Caco-2 (cell line): Measurements from ENCODE around the gene MAP7. TPM values are rescaled to one million over a fixed set of nuclear protein-coding genes. Genes with fewer than 3 reads are reported as not detected.

Source experiments
- BruUV-seq: library from RNA; stranded (reverse); fragments of 400-500 nt; replicated peaks from 2 replicates; lab custom pipeline; 2021; lab: Mats Ljungman, UMichigan
- CTCF ChIA-PET: fragments of 300-600 bp; sonication (Branson Sonifier 250); formaldehyde crosslinking; loops from one replicate; lab custom pipeline; 2022; ENCODE audit warnings: antibody characterized with exemption; lab: Charles Lee
- POLR2A ChIA-PET: fragments of 300-600 bp; sonication (Branson Sonifier 250); formaldehyde crosslinking; loops from one replicate; lab custom pipeline; 2022; ENCODE audit warnings: antibody characterized with exemption; lab: Charles Lee
- DNase-seq, 2 experiments: peaks; one replicate each; pipeline versions ENCODE4 v3.0.0 to v3.0.0-alpha.2; 2020 to 2022
- H3K27me3 ChIP-seq: replicated peaks from 2 replicates; pipeline ENCODE4 v1.6.0; 2011; ENCODE audit warnings: low read length; ENCODE audit not compliant: control insufficient read depth, insufficient read depth
- H3K36me3 ChIP-seq: 2 replicates; pipeline ENCODE4 v1.5.1; 2011; ENCODE audit warnings: low read length; ENCODE audit not compliant: control insufficient read depth, insufficient read depth
- H3K4me1 ChIP-seq: fragments of 250-450 bp; sonication (Bioruptor Pico); 2 replicates; pipeline ENCODE4 v1.5.1; 2020; ENCODE audit warnings: mild to moderate bottlenecking
- H3K4me3 ChIP-seq: 2 replicates; pipeline ENCODE4 v1.5.1; 2011; ENCODE audit warnings: low read depth, mild to moderate bottlenecking, control low read depth, low read length
- H3K9me3 ChIP-seq: fragments of 250-450 bp; sonication (Bioruptor Pico); 2 replicates; pipeline ENCODE4 v1.5.1; 2020; ENCODE audit warnings: mild to moderate bottlenecking, moderate library complexity
- H3K27ac Mint-ChIP-seq: one replicate; pipeline ENCODE4 v1.8.0; 2022; ENCODE audit warnings: mixed read lengths; ENCODE audit not compliant: unreplicated experiment
- H3K27me3 Mint-ChIP-seq: one replicate; pipeline ENCODE4 v1.8.0; 2022; ENCODE audit warnings: mixed read lengths; ENCODE audit not compliant: insufficient read depth, unreplicated experiment
- H3K36me3 Mint-ChIP-seq: one replicate; pipeline ENCODE4 v1.8.0; 2022; ENCODE audit warnings: mild to moderate bottlenecking, mixed read lengths; ENCODE audit not compliant: insufficient read depth, unreplicated experiment
- H3K4me1 Mint-ChIP-seq: one replicate; pipeline ENCODE4 v1.8.0; 2022; ENCODE audit warnings: low read depth, mixed read lengths; ENCODE audit not compliant: unreplicated experiment
- H3K4me3 Mint-ChIP-seq: one replicate; pipeline ENCODE4 v1.8.0; 2022; ENCODE audit warnings: mild to moderate bottlenecking, moderate library complexity, mixed read lengths; ENCODE audit not compliant: unreplicated experiment
- H3K9me3 Mint-ChIP-seq: one replicate; pipeline ENCODE4 v1.8.0; 2022; ENCODE audit warnings: mixed read lengths; ENCODE audit not compliant: unreplicated experiment
- CTCF ChIP-seq, 2 experiments: fragments of 200-600 bp in 1 of 2; IDR thresholded peaks; 1 replicate in 1 of 2; 2 replicates in 1 of 2; pipeline versions ENCODE4 v1.5.1 to v1.8.0; 2011 to 2022; ENCODE audit warnings: antibody characterized with exemption in 1 of 2, control low read depth in 1 of 2, inconsistent platforms in 1 of 2, low read depth in 1 of 2, low read length in 1 of 2, mild to moderate bottlenecking in 1 of 2, moderate library complexity in 1 of 2; ENCODE audit not compliant: insufficient read depth in 1 of 2, severe bottlenecking in 1 of 2, unreplicated experiment in 1 of 2
- intact Hi-C: fragments of 100-400 bp; cut with micrococcal nuclease; formaldehyde crosslinking; loops from one replicate; pipeline ENCODE4 v1.10.0; 2022; ENCODE audit not compliant: unreplicated experiment
- total RNA-seq: library from RNA; stranded (reverse); gene quantifications from 2 replicates; pipeline ENCODE4 v1.2.3, GENCODE V29; 2022

Gene MAP7
- total RNA-seq, 1 experiment from 2014 or later = 55.3 TPM

DNA sequence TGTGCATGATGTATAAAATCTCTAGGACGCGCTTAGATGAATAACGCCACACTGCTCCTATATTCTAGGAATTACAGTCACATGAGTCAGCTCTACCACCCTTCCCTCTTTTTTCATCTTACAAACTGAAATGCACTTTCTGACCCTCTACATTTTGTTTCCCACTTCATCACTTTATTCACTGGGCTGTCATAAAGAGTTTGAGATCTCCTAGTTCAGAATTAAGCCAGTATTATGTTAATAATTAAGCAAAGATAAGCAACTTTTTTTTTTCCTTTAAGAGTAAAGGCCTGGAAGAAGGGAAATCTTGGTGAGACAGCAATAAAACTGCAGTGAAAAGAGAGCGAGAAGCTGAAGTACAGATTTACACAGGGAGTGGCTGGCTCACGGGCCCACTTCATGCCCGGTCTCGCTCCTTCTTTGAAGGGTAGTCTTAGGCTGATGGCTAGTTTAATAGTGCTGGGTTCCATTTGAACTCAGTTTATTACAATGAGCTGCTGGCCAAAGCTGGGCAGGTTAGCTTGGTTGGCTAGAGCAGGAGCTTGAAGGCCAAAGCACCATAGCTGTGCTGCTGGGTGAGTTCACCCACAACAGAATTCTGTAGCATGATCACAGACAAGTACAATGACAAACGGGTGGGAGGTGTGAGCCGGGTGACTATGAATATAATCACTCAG is 110.6 kb downstream of the MAP7 start:
- no peaks in the 10 kb centered on the region for H3K27me3 Mint-ChIP-seq
- ChIA-PET POLR2A (interaction anchor here (0.7 kb wide), 1 partner anchor 293 kb away, joined by 3 read pairs; no protein-coding TSS in a partner anchor), CTCF (no interaction called here)
- no peaks in the 10 kb centered on the region for H3K36me3 ChIP-seq
- BruUV-seq = no TSS peak
- TF ChIP-seq CTCF (IDR thresholded peaks at IDR 0.05; ENCODE audit: insufficient read depth in 1 of 2, low read depth in 1 of 2, low read length in 1 of 2, severe bottlenecking in 1 of 2, unreplicated experiment in 1 of 2) = no peak
- H3K27ac Mint-ChIP-seq = peak overlapping the region; percentile 88
- H3K36me3 Mint-ChIP-seq = no peaks in the 10 kb centered on the region
- peaks cover 29% of the 10 kb centered on the region for H3K4me1 Mint-ChIP-seq
- no peaks in the 10 kb centered on the region for H3K9me3 ChIP-seq
- H3K9me3 Mint-ChIP-seq = no peaks in the 10 kb centered on the region
- DNase-seq = peak; percentile 33 to 47
- H3K4me3 ChIP-seq = no peak overlapping the region
- H3K4me3 Mint-ChIP-seq = peak overlapping the region; percentile 66
- intact Hi-C loops = loop anchor here (10.0 kb wide), 1 partner anchor 105 kb away; no protein-coding TSS in a partner anchor
- H3K27me3 ChIP-seq = no peaks in the 10 kb centered on the region
- peaks cover 54% of the 10 kb centered on the region for H3K4me1 ChIP-seq

DNA sequence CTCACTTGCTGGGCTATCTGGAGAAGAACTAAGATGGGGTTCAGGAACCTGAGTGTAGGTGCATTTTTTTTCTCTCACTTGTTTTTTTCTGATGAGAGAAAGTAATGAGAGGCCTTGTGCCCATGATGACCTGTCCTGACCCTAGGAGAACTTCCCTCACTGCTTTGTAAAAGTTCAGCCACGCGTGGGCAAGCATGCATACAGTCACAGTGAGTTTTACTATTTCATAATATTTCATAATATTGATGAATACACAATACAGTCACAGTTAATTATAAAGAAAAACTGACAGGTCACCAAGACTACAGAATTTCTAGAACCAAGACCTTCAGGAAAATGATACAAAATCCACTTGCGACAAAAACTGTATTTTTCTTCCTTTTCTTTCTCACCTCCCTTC is 111.8 kb downstream of the MAP7 start:
- no peak for DNase-seq
- no peak overlapping the region for H3K4me3 Mint-ChIP-seq
- no peaks in the 10 kb centered on the region for H3K27me3 Mint-ChIP-seq
- H3K9me3 Mint-ChIP-seq = no peaks in the 10 kb centered on the region
- ChIA-PET CTCF (no interaction called here), POLR2A (no interaction called here)
- Histone ChIP-seq H3K4me1 (peaks cover 42% of the 10 kb centered on the region), H3K27me3 (no peaks in the 10 kb centered on the region), H3K4me3 (no peak overlapping the region), H3K9me3 (no peaks in the 10 kb centered on the region), H3K36me3 (no peaks in the 10 kb centered on the region)
- TF ChIP-seq CTCF (IDR thresholded peaks at IDR 0.05; ENCODE audit: insufficient read depth in 1 of 2, low read depth in 1 of 2, low read length in 1 of 2, severe bottlenecking in 1 of 2, unreplicated experiment in 1 of 2) = no peak
- intact Hi-C loops = no loop called here
- H3K36me3 Mint-ChIP-seq = peaks cover 4% of the 10 kb centered on the region
- BruUV-seq = no TSS peak
- H3K27ac Mint-ChIP-seq = no peak overlapping the region
- peaks cover 32% of the 10 kb centered on the region for H3K4me1 Mint-ChIP-seq

- no peak for TF ChIP-seq CTCF (IDR thresholded peaks at IDR 0.05; ENCODE audit: insufficient read depth in 1 of 2, low read depth in 1 of 2, low read length in 1 of 2, severe bottlenecking in 1 of 2, unreplicated experiment in 1 of 2)
- no peak for DNase-seq
- peaks cover 6% of the 10 kb centered on the region for H3K36me3 Mint-ChIP-seq
- H3K9me3 Mint-ChIP-seq = no peaks in the 10 kb centered on the region
- Histone ChIP-seq H3K27me3 (no peaks in the 10 kb centered on the region), H3K4me1 (peaks cover 41% of the 10 kb centered on the region), H3K9me3 (no peaks in the 10 kb centered on the region), H3K36me3 (no peaks in the 10 kb centered on the region), H3K4me3 (no peak overlapping the region)
- H3K27ac Mint-ChIP-seq = no peak overlapping the region
- intact Hi-C loops = no loop called here
- BruUV-seq = no TSS peak
- H3K4me3 Mint-ChIP-seq = no peak overlapping the region
- peaks cover 32% of the 10 kb centered on the region for H3K4me1 Mint-ChIP-seq
- H3K27me3 Mint-ChIP-seq = no peaks in the 10 kb centered on the region
- ChIA-PET POLR2A (no interaction called here), CTCF (no interaction called here)
Measured at GRCh38 chr6:136437246-136437645, 113.0 kb downstream of the MAP7 start.
